ENCODE measurements around the gene WIZ.

DNA sequence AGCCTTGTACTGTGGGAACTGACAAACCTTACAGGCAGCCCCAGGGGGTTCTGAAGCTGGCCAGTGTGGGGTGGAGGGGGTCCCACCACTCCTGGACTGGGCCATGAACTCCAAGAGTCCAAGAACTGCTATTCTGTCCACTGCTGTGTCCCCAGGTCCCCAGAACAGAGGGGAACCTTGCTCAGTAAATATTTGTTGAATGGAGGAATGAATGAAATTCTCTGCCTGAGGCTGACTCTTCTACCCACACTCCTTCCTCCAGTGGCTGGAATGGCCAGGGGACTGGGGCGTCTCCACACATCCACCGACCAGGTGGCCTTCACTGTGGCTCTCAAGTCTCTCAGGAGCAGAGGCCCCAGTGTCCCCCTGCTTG lies 11.6 kb downstream of the WIZ start:
- TF ChIP-seq CTCF (conservative IDR thresholded peaks at IDR 0.05) (no peak), EZH2 (IDR thresholded peaks at IDR 0.05; ENCODE audit: low read depth) (no peak)

Measured in PC-9 (cell line).